Prostate gland (tissue), 2 donors: Measurements from ENCODE around the gene AP1S2. TPM values are rescaled to one million over a fixed set of nuclear protein-coding genes. Genes with fewer than 3 reads are reported as not detected.
"Not testable (repeated sequence)": the region's sequence is repeated elsewhere in the genome, so short reads cannot be mapped to it uniquely, and the experiment has no call there.

Source experiments
- DNase-seq: peaks from one replicate; pipeline ENCODE4 v3.0.0-alpha.2; 2019; ENCODE audit warnings: low spot score
- H3K27ac ChIP-seq, 2 donors: fragments of 200-600 bp; sonication (generic); 2 replicates each; pipeline ENCODE4 v1.5.1; 2017 to 2019
- H3K27me3 ChIP-seq: fragments of 200-600 bp; sonication (generic); replicated peaks from 2 replicates; pipeline ENCODE4 v1.5.1; 2019; ENCODE audit not compliant: insufficient read depth
- H3K36me3 ChIP-seq, 2 donors: fragments of 200-600 bp; sonication (generic); 1 replicate in 1 of 2; 2 replicates in 1 of 2; pipeline versions ENCODE4 v1.5.1 to v1.8.1; 2017 to 2019
- H3K4me1 ChIP-seq: fragments of 200-600 bp; sonication (generic); replicated peaks from 2 replicates; pipeline ENCODE4 v1.5.1; 2019
- H3K4me3 ChIP-seq, 2 donors: fragments of 200-600 bp; sonication (generic); 2 replicates each; pipeline ENCODE4 v1.5.1; 2017 to 2019
- H3K9me3 ChIP-seq: fragments of 200-600 bp; sonication (generic); 2 replicates; pipeline ENCODE4 v1.5.1; 2017
- POLR2A ChIP-seq: fragments of 450-650 bp; IDR thresholded peaks from one replicate; pipeline ENCODE4 v1.6.1; 2016; ENCODE audit warnings: antibody characterized with exemption, mild to moderate bottlenecking
- POLR2AphosphoS5 ChIP-seq: sonication (generic); formaldehyde crosslinking; IDR thresholded peaks from one replicate; pipeline ENCODE4 v1.6.1; 2017; ENCODE audit warnings: antibody characterized with exemption
- WGBS: methylation state at CpG from one replicate; pipeline ENCODE4 v1.1.5; 2018; 5-methylcytosine and 5-hydroxymethylcytosine counted together
- intact Hi-C: fragments of 100-400 bp; cut with DNase I; formaldehyde crosslinking; loops from one replicate; pipeline ENCODE4 v1.14.2; 2022
- total RNA-seq, 2 donors: library from RNA; depleted of rRNA; stranded (reverse); fragments of >200 nt; gene quantifications; one replicate each; pipeline ENCODE4 v1.1.0, GENCODE V29; 2016
- TF ChIP-seq, protein P1 (sequence below), 4 experiments: fragments of 200-600 bp in 2 of 4; fragments of 450-650 bp in 2 of 4; sonication (generic) in 2 of 4; IDR thresholded peaks; 1 replicate in 3 of 4; 2 replicates in 1 of 4; pipeline ENCODE4 v1.5.1; 2016 to 2019; ENCODE audit warnings: antibody characterized with exemption in 4 of 4, mild to moderate bottlenecking in 2 of 4, moderate library complexity in 2 of 4

Gene AP1S2
- total RNA-seq, 2 donors from 2014 or later, result 27.3 to 122 TPM

DNA sequence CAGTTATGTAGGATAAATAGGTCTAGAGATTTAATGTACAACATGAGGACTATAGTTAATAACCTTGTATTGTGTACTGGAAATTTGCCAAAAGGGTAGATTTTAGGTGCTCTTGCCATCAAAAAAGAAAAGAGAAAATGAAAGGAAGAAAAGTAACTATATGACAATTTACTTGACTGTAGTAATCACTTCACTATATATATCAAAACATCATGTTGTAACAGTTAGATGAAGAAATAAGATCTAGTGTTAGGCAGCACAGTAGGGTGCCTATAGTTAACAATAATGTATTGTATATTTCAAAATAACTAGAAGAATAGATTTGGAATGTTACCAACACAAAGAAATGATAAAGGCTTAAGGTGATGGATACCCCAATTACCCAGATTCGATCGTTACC, 35.9 kb upstream of the AP1S2 start:
- no peaks in the 10 kb centered on the region for H3K27me3 ChIP-seq
- WGBS, result 95% methylated on average over 2 of the region's 2 CpGs
- no peak overlapping the region for H3K27ac ChIP-seq
- intact Hi-C loops, result no loop called here
- H3K4me1 ChIP-seq, result no peaks in the 10 kb centered on the region
- no peak for DNase-seq
- H3K4me3 ChIP-seq, result no peak overlapping the region
- no peaks in the 10 kb centered on the region for H3K9me3 ChIP-seq
- no peaks in the 10 kb centered on the region for H3K36me3 ChIP-seq
- TF ChIP-seq POLR2AphosphoS5 (no peak), POLR2A (no peak)
- TF ChIP-seq, protein P1, sequence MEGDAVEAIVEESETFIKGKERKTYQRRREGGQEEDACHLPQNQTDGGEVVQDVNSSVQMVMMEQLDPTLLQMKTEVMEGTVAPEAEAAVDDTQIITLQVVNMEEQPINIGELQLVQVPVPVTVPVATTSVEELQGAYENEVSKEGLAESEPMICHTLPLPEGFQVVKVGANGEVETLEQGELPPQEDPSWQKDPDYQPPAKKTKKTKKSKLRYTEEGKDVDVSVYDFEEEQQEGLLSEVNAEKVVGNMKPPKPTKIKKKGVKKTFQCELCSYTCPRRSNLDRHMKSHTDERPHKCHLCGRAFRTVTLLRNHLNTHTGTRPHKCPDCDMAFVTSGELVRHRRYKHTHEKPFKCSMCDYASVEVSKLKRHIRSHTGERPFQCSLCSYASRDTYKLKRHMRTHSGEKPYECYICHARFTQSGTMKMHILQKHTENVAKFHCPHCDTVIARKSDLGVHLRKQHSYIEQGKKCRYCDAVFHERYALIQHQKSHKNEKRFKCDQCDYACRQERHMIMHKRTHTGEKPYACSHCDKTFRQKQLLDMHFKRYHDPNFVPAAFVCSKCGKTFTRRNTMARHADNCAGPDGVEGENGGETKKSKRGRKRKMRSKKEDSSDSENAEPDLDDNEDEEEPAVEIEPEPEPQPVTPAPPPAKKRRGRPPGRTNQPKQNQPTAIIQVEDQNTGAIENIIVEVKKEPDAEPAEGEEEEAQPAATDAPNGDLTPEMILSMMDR (IDR thresholded peaks at IDR 0.05), result no peak

DNA sequence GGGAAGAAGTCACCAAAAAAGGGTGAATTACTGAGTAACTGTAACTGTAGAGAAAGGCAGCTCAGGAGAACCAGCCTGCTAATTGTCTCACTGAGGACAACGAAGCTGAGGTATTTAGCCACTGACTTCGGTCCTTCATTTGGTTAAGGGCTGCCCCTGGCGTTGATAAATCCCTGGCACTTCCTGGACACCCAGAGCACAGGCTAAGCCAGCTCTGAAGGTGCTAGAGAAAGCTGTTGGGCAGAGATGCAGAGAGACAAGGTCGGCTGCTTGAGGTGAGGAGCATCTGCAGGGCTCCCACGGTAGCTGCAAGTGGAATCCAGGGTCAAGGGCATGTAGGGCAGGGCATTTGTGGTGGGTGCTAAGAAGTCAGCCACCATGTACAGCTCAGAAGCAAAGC, 33.4 kb upstream of the AP1S2 start:
- no peaks in the 10 kb centered on the region for H3K4me1 ChIP-seq
- H3K27me3 ChIP-seq, result no peaks in the 10 kb centered on the region
- TF ChIP-seq, protein P1 (IDR thresholded peaks at IDR 0.05), result no peak
- TF ChIP-seq POLR2AphosphoS5 (no peak), POLR2A (no peak)
- no peak for DNase-seq
- 79% methylated on average over 3 of the region's 5 CpGs for WGBS
- intact Hi-C loops, result no loop called here
- no peaks in the 10 kb centered on the region for H3K9me3 ChIP-seq
- no peaks in the 10 kb centered on the region for H3K36me3 ChIP-seq
- H3K4me3 ChIP-seq, result no peak overlapping the region
- no peak overlapping the region for H3K27ac ChIP-seq

DNA sequence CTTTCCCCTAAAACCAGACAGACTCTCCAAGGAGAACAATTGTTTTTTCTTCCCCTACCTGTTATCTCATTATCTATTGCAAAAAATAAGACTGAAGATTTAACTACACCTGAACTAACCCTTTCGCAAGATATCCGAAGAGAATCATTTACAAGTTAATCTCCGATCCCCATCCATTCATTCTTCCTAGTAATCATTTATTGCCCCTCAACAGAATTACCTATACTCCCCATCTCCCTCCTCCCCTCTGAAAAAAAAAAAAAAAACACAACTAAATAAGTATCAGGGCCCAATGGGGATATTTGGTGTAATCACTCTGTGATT, 28.9 kb upstream of the AP1S2 start:
- Histone ChIP-seq H3K27me3 (no peaks in the 10 kb centered on the region), H3K27ac (no peak overlapping the region), H3K9me3 (no peaks in the 10 kb centered on the region), H3K4me3 (no peak overlapping the region), H3K4me1 (no peaks in the 10 kb centered on the region), H3K36me3 (no peaks in the 10 kb centered on the region)
- DNase-seq, result no peak
- 82% methylated on average over 3 of the region's 3 CpGs for WGBS
- intact Hi-C loops, result no loop called here
- no peak for TF ChIP-seq POLR2AphosphoS5
- no peak for TF ChIP-seq POLR2A
- TF ChIP-seq, protein P1 (IDR thresholded peaks at IDR 0.05), result no peak

DNA sequence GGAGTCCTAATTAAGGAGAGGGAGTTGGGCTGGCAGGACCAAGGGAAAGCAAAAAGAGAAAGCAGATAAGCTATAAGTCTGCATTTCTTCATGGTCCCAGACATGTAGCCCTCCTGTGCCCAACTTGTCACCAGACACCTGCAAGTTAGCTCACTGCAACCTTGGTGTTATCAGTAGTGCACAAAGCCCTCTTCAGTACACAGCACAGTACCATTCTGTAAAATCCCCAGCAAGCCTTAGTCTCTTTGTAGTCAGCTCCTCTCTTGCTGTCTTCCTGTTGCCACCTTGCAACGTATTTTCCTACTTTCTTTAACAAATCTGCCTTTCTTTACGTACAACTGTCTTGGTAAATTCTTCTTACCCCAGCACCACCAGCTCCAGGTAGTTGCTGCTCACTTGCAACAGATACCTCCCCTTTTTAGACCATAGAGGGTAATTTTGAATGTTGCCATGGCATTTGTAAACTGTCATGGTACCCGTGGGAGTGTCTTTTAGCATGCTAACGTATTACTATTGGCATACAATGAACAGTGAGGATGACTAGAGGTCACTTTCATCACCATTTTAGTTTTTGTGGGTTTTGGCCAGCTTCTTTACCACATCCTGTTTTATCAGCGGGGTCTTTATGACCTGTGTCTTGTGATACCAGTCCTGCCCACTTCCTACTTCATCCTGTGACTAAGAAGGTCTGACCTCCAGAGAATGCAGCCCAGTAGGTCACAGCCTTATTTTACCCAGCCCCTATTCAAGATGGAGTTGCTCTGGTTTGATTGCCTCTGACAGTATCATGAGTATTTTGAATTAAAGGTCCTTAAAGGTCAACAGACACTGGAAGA, 28.3 kb upstream of the AP1S2 start:
- H3K4me1 ChIP-seq, result no peaks in the 10 kb centered on the region
- H3K27ac ChIP-seq, result no peak overlapping the region
- intact Hi-C loops, result no loop called here
- H3K4me3 ChIP-seq, result no peak overlapping the region
- WGBS, result 57% methylated on average over 5 of the region's 5 CpGs
- TF ChIP-seq POLR2A (no peak), POLR2AphosphoS5 (no peak)
- TF ChIP-seq, protein P1 (IDR thresholded peaks at IDR 0.05), result no peak
- H3K36me3 ChIP-seq, result no peaks in the 10 kb centered on the region
- no peaks in the 10 kb centered on the region for H3K27me3 ChIP-seq
- H3K9me3 ChIP-seq, result no peaks in the 10 kb centered on the region
- DNase-seq, result no peak

DNA sequence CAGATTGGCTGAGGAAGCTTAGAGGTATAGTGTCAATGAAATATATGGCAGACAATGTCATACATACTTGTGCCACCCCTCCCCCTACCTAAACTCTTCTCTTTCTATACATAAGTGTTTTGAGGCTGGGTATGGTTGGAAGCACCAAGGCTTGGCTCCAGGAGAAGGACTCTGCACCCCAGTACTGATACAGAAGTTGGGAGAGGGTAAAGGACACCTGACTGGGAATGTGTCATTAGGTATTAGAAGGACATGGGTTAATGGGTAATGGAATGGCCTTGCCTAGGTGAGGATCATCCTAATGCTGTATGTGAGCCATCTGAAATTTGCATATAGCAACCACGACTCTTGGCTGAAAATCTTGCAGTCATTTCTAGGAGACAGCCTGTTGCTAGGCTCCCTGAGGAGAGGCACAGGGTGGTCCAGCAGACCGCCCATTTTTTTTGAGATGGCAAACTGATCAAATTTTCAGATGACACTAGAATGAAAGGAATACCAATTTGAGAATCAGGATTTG, 26.8 kb upstream of the AP1S2 start:
- no peaks in the 10 kb centered on the region for H3K9me3 ChIP-seq
- no peak overlapping the region for H3K4me3 ChIP-seq
- WGBS, result 82% methylated on average over 2 of the region's 2 CpGs
- H3K4me1 ChIP-seq, result no peaks in the 10 kb centered on the region
- H3K27me3 ChIP-seq, result no peaks in the 10 kb centered on the region
- intact Hi-C loops, result no loop called here
- H3K27ac ChIP-seq, result no peak overlapping the region
- no peak for DNase-seq
- no peaks in the 10 kb centered on the region for H3K36me3 ChIP-seq
- TF ChIP-seq, protein P1 (IDR thresholded peaks at IDR 0.05), result no peak
- TF ChIP-seq POLR2A (no peak), POLR2AphosphoS5 (no peak)

DNA sequence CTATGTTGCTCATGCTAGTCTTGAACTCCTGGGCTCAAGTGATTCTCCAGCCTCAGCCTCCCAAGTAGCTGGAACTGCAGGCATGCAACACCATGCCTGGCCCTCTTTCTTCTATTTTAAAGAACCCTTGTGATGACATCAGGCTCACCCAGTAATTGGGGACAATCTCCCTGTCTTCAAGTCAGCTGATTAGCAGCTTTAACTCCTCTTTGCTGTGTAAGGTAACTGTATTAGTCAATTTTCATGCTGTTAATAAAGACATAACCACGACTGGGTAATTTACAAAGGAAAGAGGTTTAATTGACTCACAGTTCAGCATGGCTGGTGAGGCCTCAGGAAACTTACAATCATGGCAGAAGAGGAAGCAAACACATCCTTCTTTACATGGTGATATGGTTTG, 23.3 kb upstream of the AP1S2 start:
- H3K27ac ChIP-seq, H3K4me1 ChIP-seq, intact Hi-C loops, DNase-seq, H3K9me3 ChIP-seq, H3K4me3 ChIP-seq, H3K36me3 ChIP-seq, H3K27me3 ChIP-seq: not testable (repeated sequence)
- 80% methylated on average over 1 of the region's 1 CpG for WGBS
